Liver (tissue), 3 donors: ENCODE data around the gene PLEKHA5.

Experiments
- RXRA ChIP-seq, 2 donors: IDR thresholded peaks; 2 replicates each; pipeline ENCODE4 v1.6.1; 2017 to 2018; ENCODE audit warnings: antibody characterized with exemption in 2 of 2, mild to moderate bottlenecking in 1 of 2
- TAF1 ChIP-seq: conservative IDR thresholded peaks from 2 replicates; pipeline ENCODE4 v1.6.1; 2016; ENCODE audit warnings: antibody characterized with exemption, mild to moderate bottlenecking
- YY1 ChIP-seq: IDR thresholded peaks from 2 replicates; pipeline ENCODE4 v1.6.1; 2016; ENCODE audit warnings: antibody characterized with exemption, mild to moderate bottlenecking
- TF ChIP-seq, protein P1 (sequence below): IDR thresholded peaks from 2 replicates; pipeline ENCODE4 v1.6.1; 2016; ENCODE audit warnings: antibody characterized with exemption
- TF ChIP-seq, protein P2 (sequence below): fragments of 150-350 bp; IDR thresholded peaks from 2 replicates; pipeline ENCODE4 v1.5.1; 2017; ENCODE audit warnings: improper control_type of control experiment, low read depth, low read length; ENCODE audit not compliant: missing input control
- TF ChIP-seq, protein P3 (sequence below): IDR thresholded peaks from 2 replicates; pipeline ENCODE4 v1.6.1; 2016; ENCODE audit warnings: antibody characterized with exemption, mild to moderate bottlenecking
- donor health status: healthy.
- donor health status: healthy.

DNA sequence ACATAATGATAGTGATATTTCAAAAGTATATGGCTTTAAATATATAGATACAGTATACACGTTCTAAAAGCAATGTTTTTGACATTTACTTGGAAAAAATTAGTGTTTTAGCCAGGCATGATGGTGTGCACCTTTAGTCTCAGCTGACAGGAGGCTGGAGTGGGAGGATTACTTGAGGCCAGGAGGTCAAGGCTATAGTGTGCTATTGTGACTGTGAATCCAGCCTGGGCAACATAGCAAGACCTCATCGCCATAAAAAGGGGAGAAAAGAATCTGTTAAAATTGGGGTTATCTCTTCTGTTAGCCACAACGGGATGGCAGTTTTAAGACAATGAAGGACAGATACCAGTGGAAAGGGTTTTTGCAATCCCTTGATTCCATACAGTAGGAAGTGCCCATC lies 95.2 kb downstream of the PLEKHA5 start:
- TF ChIP-seq, protein P1, sequence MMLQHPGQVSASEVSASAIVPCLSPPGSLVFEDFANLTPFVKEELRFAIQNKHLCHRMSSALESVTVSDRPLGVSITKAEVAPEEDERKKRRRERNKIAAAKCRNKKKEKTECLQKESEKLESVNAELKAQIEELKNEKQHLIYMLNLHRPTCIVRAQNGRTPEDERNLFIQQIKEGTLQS, result no peak
- TF ChIP-seq, protein P2, sequence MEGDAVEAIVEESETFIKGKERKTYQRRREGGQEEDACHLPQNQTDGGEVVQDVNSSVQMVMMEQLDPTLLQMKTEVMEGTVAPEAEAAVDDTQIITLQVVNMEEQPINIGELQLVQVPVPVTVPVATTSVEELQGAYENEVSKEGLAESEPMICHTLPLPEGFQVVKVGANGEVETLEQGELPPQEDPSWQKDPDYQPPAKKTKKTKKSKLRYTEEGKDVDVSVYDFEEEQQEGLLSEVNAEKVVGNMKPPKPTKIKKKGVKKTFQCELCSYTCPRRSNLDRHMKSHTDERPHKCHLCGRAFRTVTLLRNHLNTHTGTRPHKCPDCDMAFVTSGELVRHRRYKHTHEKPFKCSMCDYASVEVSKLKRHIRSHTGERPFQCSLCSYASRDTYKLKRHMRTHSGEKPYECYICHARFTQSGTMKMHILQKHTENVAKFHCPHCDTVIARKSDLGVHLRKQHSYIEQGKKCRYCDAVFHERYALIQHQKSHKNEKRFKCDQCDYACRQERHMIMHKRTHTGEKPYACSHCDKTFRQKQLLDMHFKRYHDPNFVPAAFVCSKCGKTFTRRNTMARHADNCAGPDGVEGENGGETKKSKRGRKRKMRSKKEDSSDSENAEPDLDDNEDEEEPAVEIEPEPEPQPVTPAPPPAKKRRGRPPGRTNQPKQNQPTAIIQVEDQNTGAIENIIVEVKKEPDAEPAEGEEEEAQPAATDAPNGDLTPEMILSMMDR, result no peak
- TF ChIP-seq, protein P3, sequence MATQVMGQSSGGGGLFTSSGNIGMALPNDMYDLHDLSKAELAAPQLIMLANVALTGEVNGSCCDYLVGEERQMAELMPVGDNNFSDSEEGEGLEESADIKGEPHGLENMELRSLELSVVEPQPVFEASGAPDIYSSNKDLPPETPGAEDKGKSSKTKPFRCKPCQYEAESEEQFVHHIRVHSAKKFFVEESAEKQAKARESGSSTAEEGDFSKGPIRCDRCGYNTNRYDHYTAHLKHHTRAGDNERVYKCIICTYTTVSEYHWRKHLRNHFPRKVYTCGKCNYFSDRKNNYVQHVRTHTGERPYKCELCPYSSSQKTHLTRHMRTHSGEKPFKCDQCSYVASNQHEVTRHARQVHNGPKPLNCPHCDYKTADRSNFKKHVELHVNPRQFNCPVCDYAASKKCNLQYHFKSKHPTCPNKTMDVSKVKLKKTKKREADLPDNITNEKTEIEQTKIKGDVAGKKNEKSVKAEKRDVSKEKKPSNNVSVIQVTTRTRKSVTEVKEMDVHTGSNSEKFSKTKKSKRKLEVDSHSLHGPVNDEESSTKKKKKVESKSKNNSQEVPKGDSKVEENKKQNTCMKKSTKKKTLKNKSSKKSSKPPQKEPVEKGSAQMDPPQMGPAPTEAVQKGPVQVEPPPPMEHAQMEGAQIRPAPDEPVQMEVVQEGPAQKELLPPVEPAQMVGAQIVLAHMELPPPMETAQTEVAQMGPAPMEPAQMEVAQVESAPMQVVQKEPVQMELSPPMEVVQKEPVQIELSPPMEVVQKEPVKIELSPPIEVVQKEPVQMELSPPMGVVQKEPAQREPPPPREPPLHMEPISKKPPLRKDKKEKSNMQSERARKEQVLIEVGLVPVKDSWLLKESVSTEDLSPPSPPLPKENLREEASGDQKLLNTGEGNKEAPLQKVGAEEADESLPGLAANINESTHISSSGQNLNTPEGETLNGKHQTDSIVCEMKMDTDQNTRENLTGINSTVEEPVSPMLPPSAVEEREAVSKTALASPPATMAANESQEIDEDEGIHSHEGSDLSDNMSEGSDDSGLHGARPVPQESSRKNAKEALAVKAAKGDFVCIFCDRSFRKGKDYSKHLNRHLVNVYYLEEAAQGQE, result no peak
- no peak for TF ChIP-seq RXRA (IDR thresholded peaks at IDR 0.05)
- no peak for TF ChIP-seq TAF1
- TF ChIP-seq YY1, result no peak
